H9 (cell line): Measurements from ENCODE around the gene CACHD1. TPM values are rescaled to one million over a fixed set of nuclear protein-coding genes. Genes with fewer than 3 reads are reported as not detected.

Experiments used
- DNase-seq: peaks from one replicate; pipeline ENCODE4 v3.0.0-alpha.2; 2017
- H2AFZ ChIP-seq: one replicate; pipeline ENCODE4 v1.6.1; 2013; ENCODE audit warnings: mild to moderate bottlenecking, low read length, control low read depth, moderate library complexity
- H2AK5ac ChIP-seq: 2 replicates; pipeline ENCODE4 v1.6.1; 2013; ENCODE audit warnings: low read length, control low read depth, mixed read lengths; ENCODE audit not compliant: insufficient read length
- H2BK120ac ChIP-seq: one replicate; pipeline ENCODE4 v1.6.1; 2013; ENCODE audit warnings: low read depth, mild to moderate bottlenecking, low read length, control low read depth, inconsistent platforms; ENCODE audit not compliant: poor library complexity, severe bottlenecking
- H2BK12ac ChIP-seq: 2 replicates; pipeline ENCODE4 v1.6.1; 2013; ENCODE audit warnings: low read length, control low read depth, mixed read lengths, low read depth; ENCODE audit not compliant: insufficient read length
- H2BK15ac ChIP-seq: 2 replicates; pipeline ENCODE4 v1.6.1; 2013; ENCODE audit warnings: low read depth, low read length, control low read depth
- H2BK20ac ChIP-seq: one replicate; pipeline ENCODE4 v1.6.1; 2013; ENCODE audit warnings: low read depth, mild to moderate bottlenecking, low read length, control low read depth, inconsistent platforms; ENCODE audit not compliant: poor library complexity, severe bottlenecking
- H2BK5ac ChIP-seq: 2 replicates; pipeline ENCODE4 v1.6.1; 2013; ENCODE audit warnings: low read length, control low read depth, mixed read lengths; ENCODE audit not compliant: insufficient read length
- H3K14ac ChIP-seq: 2 replicates; pipeline ENCODE4 v1.6.1; 2013; ENCODE audit warnings: low read length, control low read depth; ENCODE audit not compliant: insufficient read depth
- H3K18ac ChIP-seq: 2 replicates; pipeline ENCODE4 v1.6.1; 2013; ENCODE audit warnings: low read depth, mild to moderate bottlenecking, mixed read lengths, low read length, control low read depth; ENCODE audit not compliant: insufficient read length
- H3K23ac ChIP-seq: 2 replicates; pipeline ENCODE4 v1.6.1; 2013; ENCODE audit warnings: low read length, control low read depth, mixed read lengths, low read depth; ENCODE audit not compliant: insufficient read length
- H3K23me2 ChIP-seq: 2 replicates; pipeline ENCODE4 v1.6.1; 2013; ENCODE audit warnings: low read depth, mild to moderate bottlenecking, mixed read lengths, low read length, control low read depth; ENCODE audit not compliant: insufficient read length, poor library complexity, severe bottlenecking
- H3K27ac ChIP-seq: 2 replicates; pipeline ENCODE4 v1.5.1; 2013; ENCODE audit warnings: low read length, control low read depth, mixed read lengths, low read depth; ENCODE audit not compliant: insufficient read length
- H3K27me3 ChIP-seq: 2 replicates; pipeline ENCODE4 v1.6.1; 2013; ENCODE audit warnings: low read length, control low read depth, inconsistent platforms; ENCODE audit not compliant: insufficient read depth
- H3K4ac ChIP-seq: 2 replicates; pipeline ENCODE4 v1.6.1; 2013; ENCODE audit warnings: low read depth, mild to moderate bottlenecking, control low read depth, inconsistent platforms, low read length, moderate library complexity
- H3K4me1 ChIP-seq: 2 replicates; pipeline ENCODE4 v1.6.1; 2013; ENCODE audit warnings: low read length, control low read depth, inconsistent platforms; ENCODE audit not compliant: insufficient read depth
- H3K4me2 ChIP-seq: 2 replicates; pipeline ENCODE4 v1.6.1; 2013; ENCODE audit warnings: low read length, control low read depth, mixed read lengths; ENCODE audit not compliant: insufficient read length, insufficient read depth
- H3K56ac ChIP-seq: 2 replicates; pipeline ENCODE4 v1.6.1; 2013; ENCODE audit warnings: low read depth, mild to moderate bottlenecking, mixed read lengths, low read length, control low read depth; ENCODE audit not compliant: insufficient read length
- H3K79me1 ChIP-seq: 2 replicates; pipeline ENCODE4 v1.6.1; 2013; ENCODE audit warnings: low read depth, mild to moderate bottlenecking, moderate library complexity, low read length, control low read depth, inconsistent platforms; ENCODE audit not compliant: insufficient read depth, poor library complexity, severe bottlenecking
- H3K79me2 ChIP-seq: 2 replicates; pipeline ENCODE4 v1.6.1; 2013; ENCODE audit warnings: low read length, control low read depth, inconsistent platforms; ENCODE audit not compliant: insufficient read depth
- H3K9ac ChIP-seq: 2 replicates; pipeline ENCODE4 v1.6.1; 2013; ENCODE audit warnings: low read length, control low read depth, mixed read lengths; ENCODE audit not compliant: insufficient read length; ENCODE audit errors: extremely low read depth
- H3K9me3 ChIP-seq: one replicate; pipeline ENCODE4 v1.6.1; 2013; ENCODE audit warnings: low read depth, low read length, inconsistent platforms; ENCODE audit not compliant: control insufficient read depth
- H3T11ph ChIP-seq: one replicate; pipeline ENCODE4 v1.6.1; 2013; ENCODE audit warnings: mild to moderate bottlenecking, low read length, control low read depth, inconsistent platforms
- H4K20me1 ChIP-seq: one replicate; pipeline ENCODE4 v1.6.1; 2013; ENCODE audit not compliant: control insufficient read depth, insufficient read length, insufficient read depth
- H4K5ac ChIP-seq: 2 replicates; pipeline ENCODE4 v1.6.1; 2013; ENCODE audit warnings: low read depth, mild to moderate bottlenecking, mixed read lengths, low read length, control low read depth; ENCODE audit not compliant: insufficient read length
- H4K8ac ChIP-seq: replicated peaks from 2 replicates; pipeline ENCODE4 v1.6.1; 2013; ENCODE audit warnings: low read length, control low read depth, mixed read lengths, low read depth; ENCODE audit not compliant: insufficient read length
- H4K91ac ChIP-seq: 2 replicates; pipeline ENCODE4 v1.6.1; 2013; ENCODE audit warnings: low read depth, mild to moderate bottlenecking, moderate library complexity, mixed read lengths, low read length, control low read depth; ENCODE audit not compliant: insufficient read length
- H3K27ac Mint-ChIP-seq, 3 experiments: 2 replicates in 2 of 3; 3 replicates in 1 of 3; pipeline ENCODE4 v1.8.0; 2020 to 2021; ENCODE audit warnings: mixed read lengths in 3 of 3, mild to moderate bottlenecking in 1 of 3, moderate library complexity in 1 of 3
- H3K27me3 Mint-ChIP-seq: 2 replicates; pipeline ENCODE4 v1.8.0; 2021; ENCODE audit warnings: low read depth, mild to moderate bottlenecking, moderate library complexity, mixed read lengths
- H3K36me3 Mint-ChIP-seq, 3 experiments: 2 replicates in 2 of 3; 3 replicates in 1 of 3; pipeline ENCODE4 v1.8.0; 2020 to 2021; ENCODE audit warnings: low read depth in 3 of 3, mixed read lengths in 3 of 3; ENCODE audit not compliant: insufficient read depth in 1 of 3
- H3K4me1 Mint-ChIP-seq, 2 experiments: 2 replicates each; pipeline ENCODE4 v1.8.0; 2020; ENCODE audit warnings: mixed read lengths in 2 of 2
- H3K4me3 Mint-ChIP-seq, 2 experiments: 2 replicates in 1 of 2; 3 replicates in 1 of 2; pipeline ENCODE4 v1.8.0; 2020 to 2021; ENCODE audit warnings: mild to moderate bottlenecking in 2 of 2, mixed read lengths in 2 of 2, moderate library complexity in 1 of 2
- H3K9me3 Mint-ChIP-seq, 2 experiments: 2 replicates in 1 of 2; 3 replicates in 1 of 2; pipeline ENCODE4 v1.8.0; 2020; ENCODE audit warnings: mild to moderate bottlenecking in 2 of 2, mixed read lengths in 2 of 2, moderate library complexity in 1 of 2
- CTCF ChIP-seq: fragments of 200-600 bp; sonication (generic); conservative IDR thresholded peaks from 3 replicates; pipeline ENCODE4 v1.8.0; 2021; ENCODE audit warnings: antibody characterized with exemption, mild to moderate bottlenecking
- WGBS: extraction: QIAGEN DNeasy Blood & Tissue Kit; methylation state at CpG from one replicate; pipeline ENCODE4 v1.1.7; 2013; ENCODE audit warnings: missing lambda C conversion rate, low lambda C conversion rate, mixed read lengths; ENCODE audit not compliant: insufficient read length; ENCODE audit errors: extremely low coverage; 5-methylcytosine and 5-hydroxymethylcytosine counted together
- total RNA-seq: library from RNA; stranded (reverse); gene quantifications from 2 replicates; pipeline ENCODE4 v1.2.1, GENCODE V29; 2021

Gene CACHD1
- total RNA-seq, 1 experiment from 2014 or later: 94.2 TPM

- H3K9me3 Mint-ChIP-seq: peaks cover 0 to 2% of the 10 kb centered on the region in 2 experiments; a peak in 1 of 5 replicates
- H2AFZ ChIP-seq: no peak overlapping the region
- no peak overlapping the region for H4K5ac ChIP-seq
- H3K79me2 ChIP-seq: 0 out of 2 replicates have a peak, but pooled peaks cover 1% of the 10 kb centered on the region
- H3K18ac ChIP-seq: no peak overlapping the region
- peaks cover 32% of the 10 kb centered on the region for H3K27me3 Mint-ChIP-seq
- no peak overlapping the region for H4K91ac ChIP-seq
- no peak overlapping the region for H3K4ac ChIP-seq
- no peak overlapping the region for H3K9ac ChIP-seq
- no peak overlapping the region for H2BK120ac ChIP-seq
- H3T11ph ChIP-seq: no peak overlapping the region
- H3K4me1 Mint-ChIP-seq: peaks cover 10 to 11% of the 10 kb centered on the region in 2 experiments
- H2AK5ac ChIP-seq: no peak overlapping the region
- DNase-seq: no peak
- H2BK12ac ChIP-seq: no peak overlapping the region
- no peak overlapping the region for H2BK15ac ChIP-seq
- H3K14ac ChIP-seq: no peak overlapping the region
- H3K23ac ChIP-seq: no peak overlapping the region
- no peak overlapping the region for H3K56ac ChIP-seq
- H4K8ac ChIP-seq: no peak overlapping the region
- H4K20me1 ChIP-seq: no peaks in the 10 kb centered on the region
- peaks cover 9% of the 10 kb centered on the region for H3K23me2 ChIP-seq
- WGBS: no CpG with 5 or more reads among the region's 7 CpGs
- no peak for TF ChIP-seq CTCF
- H3K79me1 ChIP-seq: no peaks in the 10 kb centered on the region
- peaks cover 5% of the 10 kb centered on the region; the same call in 1 of the 2 replicates for H3K27me3 ChIP-seq
- no peak overlapping the region for H3K4me3 Mint-ChIP-seq
- H2BK20ac ChIP-seq: no peak overlapping the region
- H3K36me3 Mint-ChIP-seq: peaks cover 0 to 3% (median 0%) of the 10 kb centered on the region in 3 experiments; a peak in 3 of 7 replicates
- no peaks in the 10 kb centered on the region for H3K9me3 ChIP-seq
- H2BK5ac ChIP-seq: no peak overlapping the region
- no peak overlapping the region for H3K27ac ChIP-seq
- no peak overlapping the region for H3K27ac Mint-ChIP-seq
- no peak overlapping the region for H3K4me2 ChIP-seq
- H3K4me1 ChIP-seq: no peaks in the 10 kb centered on the region
These were observed 3.9 kb upstream of the CACHD1 start for GRCh38 chr1:64466033-64466432.
